Neutrophil (primary cell): ENCODE data around the gene KANK2.
"Not testable (repeated sequence)": the region's sequence is repeated elsewhere in the genome, so short reads cannot be mapped to it uniquely, and the experiment has no call there.

Experiments
- H3K27ac ChIP-seq: fragments of 200-600 bp; sonication (generic); 2 replicates; pipeline ENCODE4 v1.5.1; 2016; ENCODE audit warnings: mild to moderate bottlenecking, moderate library complexity
- H3K27me3 ChIP-seq: fragments of 200-600 bp; sonication (generic); 2 replicates; pipeline ENCODE4 v1.6.0; 2016; ENCODE audit warnings: mild to moderate bottlenecking
- H3K36me3 ChIP-seq: fragments of 200-600 bp; sonication (generic); 2 replicates; pipeline ENCODE4 v1.5.1; 2017
- H3K4me1 ChIP-seq, 2 experiments: fragments of 200-600 bp in 1 of 2; sonication (generic) in 1 of 2; 1 replicate in 1 of 2; 2 replicates in 1 of 2; pipeline versions ENCODE4 v1.5.1 to v1.6.1; 2013 to 2016; ENCODE audit warnings: low read depth in 1 of 2, low read length in 1 of 2, mild to moderate bottlenecking in 1 of 2, moderate library complexity in 1 of 2; ENCODE audit not compliant: control insufficient read depth in 1 of 2, insufficient read depth in 1 of 2
- H3K4me3 ChIP-seq, 2 experiments: fragments of 200-600 bp in 1 of 2; sonication (generic) in 1 of 2; 1 replicate in 1 of 2; 2 replicates in 1 of 2; pipeline ENCODE4 v1.5.1; 2013 to 2016; ENCODE audit warnings: low read depth in 1 of 2, low read length in 1 of 2, mild to moderate bottlenecking in 1 of 2, moderate library complexity in 1 of 2
- H3K9me3 ChIP-seq: fragments of 200-600 bp; sonication (generic); 2 replicates; pipeline ENCODE4 v1.5.1; 2016
- TF ChIP-seq, protein P1 (sequence below): fragments of 200-600 bp; sonication (generic); IDR thresholded peaks from 2 replicates; pipeline ENCODE4 v1.5.1; 2016; ENCODE audit warnings: antibody characterized with exemption

KANK2 gene

DNA sequence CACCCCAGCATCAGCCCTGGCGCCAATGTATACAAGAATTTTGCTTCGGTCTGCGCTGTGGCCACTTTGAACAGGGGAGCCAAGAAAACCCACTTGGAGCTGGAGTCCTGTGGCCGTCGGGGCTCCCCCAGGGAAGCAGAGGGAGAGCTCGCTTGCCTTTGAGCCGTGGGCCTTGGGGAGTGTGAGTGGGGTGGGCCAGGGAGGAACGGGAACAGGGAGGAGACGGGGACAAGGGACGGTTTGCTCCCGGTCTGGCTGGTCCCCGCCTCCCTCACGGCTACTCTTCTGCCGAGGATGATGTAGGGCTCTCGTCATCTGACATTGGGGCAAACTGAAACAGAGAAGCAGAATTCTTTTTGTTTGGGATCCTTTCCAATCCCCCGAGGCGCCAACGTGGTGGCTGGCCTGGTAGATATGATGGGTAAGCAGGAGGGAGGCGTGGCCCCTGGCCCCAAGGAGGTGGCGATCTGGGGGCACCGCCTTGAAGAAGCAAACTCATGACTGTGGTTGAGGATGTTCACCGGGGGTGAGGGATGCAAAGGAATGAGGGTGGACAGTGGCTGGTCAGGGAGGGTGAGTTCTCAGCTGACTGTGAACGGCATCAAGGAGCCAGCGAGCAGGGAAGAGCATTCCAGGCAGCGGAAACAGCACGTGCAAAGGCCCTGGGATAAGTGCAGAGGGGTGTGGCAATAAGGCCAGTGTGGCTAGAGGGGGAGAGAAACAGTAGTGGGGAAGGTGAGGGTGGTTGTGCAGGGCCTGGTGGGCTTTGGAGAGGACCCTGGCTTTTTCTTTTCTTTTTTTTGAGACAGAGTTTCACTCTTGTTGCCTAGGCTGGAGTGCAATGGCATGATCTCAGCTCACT lies 30.8 kb downstream of the KANK2 start:
- H3K4me1 ChIP-seq, result no peaks in the 10 kb centered on the region

DNA sequence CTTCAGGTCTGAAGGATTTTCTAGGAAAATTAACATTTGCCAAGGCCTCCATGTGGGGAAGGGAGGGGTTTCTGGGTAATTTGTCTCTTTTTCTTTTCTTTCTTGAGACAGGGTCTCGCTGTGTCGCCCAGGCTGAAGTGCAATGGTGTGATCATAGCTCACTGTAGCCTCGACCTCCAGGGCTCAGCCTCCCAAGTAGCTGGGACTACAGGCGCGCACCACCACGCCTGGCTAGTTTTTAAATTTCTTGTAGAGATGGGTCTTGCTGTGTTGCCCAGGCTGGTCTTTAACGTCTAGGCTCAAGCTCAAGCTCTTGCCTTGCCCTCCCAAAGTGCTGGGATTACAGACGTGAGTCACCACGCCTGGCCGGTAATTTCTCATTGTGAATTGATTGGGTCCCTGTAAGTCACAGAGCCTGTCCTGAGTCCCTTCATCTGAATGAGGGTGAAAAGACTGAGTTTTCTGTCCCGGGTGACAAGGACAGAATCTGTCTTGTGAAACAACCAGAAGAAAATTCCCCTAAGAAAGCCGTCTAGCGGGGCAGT lies 31.8 kb downstream of the KANK2 start:
- no peaks in the 10 kb centered on the region for H3K36me3 ChIP-seq
- H3K4me1 ChIP-seq, result no peaks in the 10 kb centered on the region

More for the DNA sequence above, 30.8 kb downstream of the KANK2 start:
- Histone ChIP-seq H3K27me3 (no peaks in the 10 kb centered on the region), H3K4me3 (no peak overlapping the region), H3K36me3 (no peaks in the 10 kb centered on the region), H3K27ac (no peak overlapping the region), H3K9me3 (no peaks in the 10 kb centered on the region)
- TF ChIP-seq, protein P1, sequence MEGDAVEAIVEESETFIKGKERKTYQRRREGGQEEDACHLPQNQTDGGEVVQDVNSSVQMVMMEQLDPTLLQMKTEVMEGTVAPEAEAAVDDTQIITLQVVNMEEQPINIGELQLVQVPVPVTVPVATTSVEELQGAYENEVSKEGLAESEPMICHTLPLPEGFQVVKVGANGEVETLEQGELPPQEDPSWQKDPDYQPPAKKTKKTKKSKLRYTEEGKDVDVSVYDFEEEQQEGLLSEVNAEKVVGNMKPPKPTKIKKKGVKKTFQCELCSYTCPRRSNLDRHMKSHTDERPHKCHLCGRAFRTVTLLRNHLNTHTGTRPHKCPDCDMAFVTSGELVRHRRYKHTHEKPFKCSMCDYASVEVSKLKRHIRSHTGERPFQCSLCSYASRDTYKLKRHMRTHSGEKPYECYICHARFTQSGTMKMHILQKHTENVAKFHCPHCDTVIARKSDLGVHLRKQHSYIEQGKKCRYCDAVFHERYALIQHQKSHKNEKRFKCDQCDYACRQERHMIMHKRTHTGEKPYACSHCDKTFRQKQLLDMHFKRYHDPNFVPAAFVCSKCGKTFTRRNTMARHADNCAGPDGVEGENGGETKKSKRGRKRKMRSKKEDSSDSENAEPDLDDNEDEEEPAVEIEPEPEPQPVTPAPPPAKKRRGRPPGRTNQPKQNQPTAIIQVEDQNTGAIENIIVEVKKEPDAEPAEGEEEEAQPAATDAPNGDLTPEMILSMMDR, result no peak

DNA sequence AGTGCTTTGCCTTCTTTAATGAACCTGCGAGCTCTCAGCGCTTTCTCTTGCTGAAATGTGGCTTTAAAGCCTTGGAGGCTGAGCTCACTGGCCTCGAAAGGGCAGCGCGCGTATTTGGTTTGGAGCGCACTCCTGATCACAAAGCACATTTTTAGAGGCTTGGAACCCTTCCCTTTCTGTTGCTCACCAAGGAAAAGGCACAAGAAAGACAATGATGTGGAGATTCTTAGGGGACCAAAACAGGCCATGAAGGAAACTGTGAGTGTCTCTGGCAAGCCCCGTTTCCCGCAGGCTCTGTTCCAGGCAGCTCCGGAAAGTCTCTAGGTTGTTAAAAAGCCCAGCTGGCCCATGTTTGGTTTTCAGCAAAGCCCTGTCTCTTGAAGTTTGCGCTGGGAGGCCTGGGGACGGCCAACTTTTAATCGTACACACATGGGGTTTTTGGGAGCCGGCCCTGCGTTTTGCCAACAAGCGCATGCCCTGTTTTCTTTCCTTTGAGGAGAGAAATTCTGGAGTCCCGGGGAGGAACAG lies 32.4 kb downstream of the KANK2 start:
- H3K9me3 ChIP-seq, result no peaks in the 10 kb centered on the region
- TF ChIP-seq, protein P1, result no peak
- H3K4me1 ChIP-seq, result no peaks in the 10 kb centered on the region
- no peaks in the 10 kb centered on the region for H3K36me3 ChIP-seq
- no peak overlapping the region for H3K4me3 ChIP-seq
- no peak overlapping the region for H3K27ac ChIP-seq
- H3K27me3 ChIP-seq, result no peaks in the 10 kb centered on the region

More for the DNA sequence above, 31.8 kb downstream of the KANK2 start:
- no peak overlapping the region for H3K4me3 ChIP-seq
- TF ChIP-seq, protein P1, result no peak
- H3K27ac ChIP-seq, result no peak overlapping the region
- no peaks in the 10 kb centered on the region for H3K27me3 ChIP-seq
- H3K9me3 ChIP-seq, result no peaks in the 10 kb centered on the region

DNA sequence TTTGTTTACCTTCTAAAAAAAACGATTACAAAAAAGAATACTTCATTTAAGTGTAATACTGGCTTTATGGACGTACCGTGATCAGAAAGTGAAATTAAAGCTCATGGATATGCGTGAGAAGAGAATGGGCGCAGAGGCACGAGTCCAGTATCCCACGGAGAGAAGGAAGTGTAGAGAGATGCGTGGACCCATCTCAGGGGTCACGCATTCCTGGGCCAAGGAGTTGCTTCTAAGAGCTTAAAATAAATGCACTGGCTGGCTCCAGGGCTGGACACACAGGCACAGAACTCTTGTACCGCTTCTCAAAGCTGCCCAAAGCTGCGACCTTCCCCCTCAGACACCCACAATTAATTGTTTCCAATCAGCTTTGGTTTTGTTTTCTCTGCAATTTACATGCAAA lies 33.0 kb downstream of the KANK2 start:
- H3K36me3 ChIP-seq, result no peaks in the 10 kb centered on the region
- H3K27me3 ChIP-seq, result no peaks in the 10 kb centered on the region
- H3K4me3 ChIP-seq, result no peak overlapping the region
- no peaks in the 10 kb centered on the region for H3K4me1 ChIP-seq
- H3K9me3 ChIP-seq, result no peaks in the 10 kb centered on the region
- TF ChIP-seq, protein P1, result no peak
- no peak overlapping the region for H3K27ac ChIP-seq

DNA sequence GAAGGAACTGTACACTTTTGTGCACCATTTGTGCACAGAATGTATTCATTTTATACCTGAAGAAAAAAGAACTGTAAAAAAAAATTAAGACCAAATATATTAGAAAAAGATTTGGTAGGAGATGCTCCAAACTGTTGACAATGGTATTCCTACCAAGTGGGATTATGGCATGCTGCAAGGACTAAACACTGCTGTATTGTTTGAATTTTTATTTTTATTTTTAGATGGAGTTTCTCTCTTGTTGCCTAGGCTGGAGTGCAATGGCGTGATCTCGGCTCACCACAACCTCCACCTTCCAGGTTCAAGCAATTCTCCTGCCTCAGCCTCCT lies 36.9 kb downstream of the KANK2 start:
- not testable (repeated sequence) for H3K36me3 ChIP-seq, H3K27ac ChIP-seq, H3K9me3 ChIP-seq, H3K27me3 ChIP-seq, H3K4me3 ChIP-seq, H3K4me1 ChIP-seq
